ENCODE data around the gene BSND. TPM values are rescaled to one million over a fixed set of nuclear protein-coding genes. Genes with fewer than 3 reads are reported as not detected.

BSND gene
- polyA plus RNA-seq, 1 donor (not counting 4 experiments of a cell fraction or from before 2014, with no cell fraction given): not detected

GRCh38 chr1:55052221-55053142 is 53.7 kb downstream of the BSND start:
- peaks cover 21% of the 10 kb centered on the region for H3K4me1 ChIP-seq (ENCODE audit: control insufficient read depth, extremely low read depth, insufficient read depth, low read length)
- no peak for DNase-seq (ENCODE audit: low read depth, low spot score)
- H3K27me3 ChIP-seq (ENCODE audit: control insufficient read depth, extremely low read depth, insufficient read depth, low read length): no peaks in the 10 kb centered on the region
- no peak for FAIRE-seq
- no peak overlapping the region for H3K9ac ChIP-seq (ENCODE audit: control insufficient read depth, extremely low read depth, insufficient read depth, low read length)
- H3K79me2 ChIP-seq (ENCODE audit: control insufficient read depth, insufficient read depth, low read length): peaks cover 75% of the 10 kb centered on the region
- peaks cover 8% of the 10 kb centered on the region for H3K9me1 ChIP-seq (ENCODE audit: control insufficient read depth, extremely low read depth, insufficient read depth, low read length)
- H3K36me3 ChIP-seq (ENCODE audit: control insufficient read depth in 2 of 2, extremely low read depth in 1 of 2, insufficient read depth in 2 of 2, low read length in 2 of 2): peaks cover 48 to 67% of the 10 kb centered on the region in 2 experiments
- H3K4me3 ChIP-seq (ENCODE audit: control insufficient read depth in 2 of 3, extremely low read depth in 1 of 3, insufficient read depth in 2 of 3, low read depth in 1 of 3, low read length in 3 of 3): no peak overlapping the region
- H3K27ac ChIP-seq (ENCODE audit: control insufficient read depth, insufficient read depth, low read length): no peak overlapping the region
- no peaks in the 10 kb centered on the region for H3K9me3 ChIP-seq (ENCODE audit: control insufficient read depth, low read depth, low read length)
- no peak overlapping the region for H2AFZ ChIP-seq (ENCODE audit: control insufficient read depth, low read length)
- dilution Hi-C loops (cut with MboI; ENCODE audit: extremely low pct_ligation_motif_present, low sequenced_read_pairs): no loop called here
- TF ChIP-seq EZH2 (IDR thresholded peaks at IDR 0.05; ENCODE audit: low read length) (no peak), CTCF (optimal IDR thresholded peaks at IDR 0.05 in 1 of 3, IDR thresholded peaks at IDR 0.05 in 1 of 3, conservative IDR thresholded peaks at IDR 0.05 in 1 of 3; ENCODE audit: extremely low read depth in 1 of 3, insufficient read depth in 2 of 3, low read length in 3 of 3) (no peak)
- peaks cover 31% of the 10 kb centered on the region for H4K20me1 ChIP-seq (ENCODE audit: control insufficient read depth, extremely low read depth, insufficient read depth, low read length)
- no peak overlapping the region for H3K4me2 ChIP-seq (ENCODE audit: control insufficient read depth, extremely low read depth, insufficient read depth, low read depth, low read length)

GRCh38 chr1:55053265-55053954 is 54.7 kb downstream of the BSND start:
- no peak overlapping the region for H3K4me2 ChIP-seq (ENCODE audit: control insufficient read depth, extremely low read depth, insufficient read depth, low read depth, low read length)
- no peak overlapping the region for H3K4me3 ChIP-seq (ENCODE audit: control insufficient read depth in 2 of 3, extremely low read depth in 1 of 3, insufficient read depth in 2 of 3, low read depth in 1 of 3, low read length in 3 of 3)
- TF ChIP-seq CTCF (optimal IDR thresholded peaks at IDR 0.05 in 1 of 3, IDR thresholded peaks at IDR 0.05 in 1 of 3, conservative IDR thresholded peaks at IDR 0.05 in 1 of 3; ENCODE audit: extremely low read depth in 1 of 3, insufficient read depth in 2 of 3, low read length in 3 of 3) (no peak), EZH2 (IDR thresholded peaks at IDR 0.05; ENCODE audit: low read length) (no peak)
- dilution Hi-C loops (cut with MboI; ENCODE audit: extremely low pct_ligation_motif_present, low sequenced_read_pairs): no loop called here
- H3K27me3 ChIP-seq (ENCODE audit: control insufficient read depth, extremely low read depth, insufficient read depth, low read length): no peaks in the 10 kb centered on the region
- DNase-seq (ENCODE audit: low read depth, low spot score): no peak
- peaks cover 70% of the 10 kb centered on the region for H3K79me2 ChIP-seq (ENCODE audit: control insufficient read depth, insufficient read depth, low read length)
- H3K9me1 ChIP-seq (ENCODE audit: control insufficient read depth, extremely low read depth, insufficient read depth, low read length): peaks cover 5% of the 10 kb centered on the region
- no peaks in the 10 kb centered on the region for H3K9me3 ChIP-seq (ENCODE audit: control insufficient read depth, low read depth, low read length)
- H3K4me1 ChIP-seq (ENCODE audit: control insufficient read depth, extremely low read depth, insufficient read depth, low read length): peaks cover 21% of the 10 kb centered on the region
- H3K27ac ChIP-seq (ENCODE audit: control insufficient read depth, insufficient read depth, low read length): no peak overlapping the region
- no peak overlapping the region for H3K9ac ChIP-seq (ENCODE audit: control insufficient read depth, extremely low read depth, insufficient read depth, low read length)
- peaks cover 48 to 64% of the 10 kb centered on the region in 2 experiments for H3K36me3 ChIP-seq (ENCODE audit: control insufficient read depth in 2 of 2, extremely low read depth in 1 of 2, insufficient read depth in 2 of 2, low read length in 2 of 2)
- no peak overlapping the region for H2AFZ ChIP-seq (ENCODE audit: control insufficient read depth, low read length)
- peaks cover 28% of the 10 kb centered on the region for H4K20me1 ChIP-seq (ENCODE audit: control insufficient read depth, extremely low read depth, insufficient read depth, low read length)
- FAIRE-seq: no peak
